ENCODE measurements around the gene RFESD.
"Not testable (repeated sequence)": the region's sequence is repeated elsewhere in the genome, so short reads cannot be mapped to it uniquely, and the experiment has no call there.

Gene RFESD

GRCh38 chr5:95664204-95664786 lies 17.7 kb downstream of the RFESD start:
- DNase-seq (ENCODE audit: low read depth in 2 of 2), result no peak

- no peak for DNase-seq (ENCODE audit: low read depth in 2 of 2)
Measured at GRCh38 chr5:95667061-95667618, 20.6 kb downstream of the RFESD start.

GRCh38 chr5:95667678-95668077 lies 21.1 kb downstream of the RFESD start:
- no peak for DNase-seq (ENCODE audit: low read depth in 2 of 2)

- no peak for DNase-seq (ENCODE audit: low read depth in 2 of 2)
Measured at GRCh38 chr5:95668216-95668615, 21.6 kb downstream of the RFESD start.

- DNase-seq (ENCODE audit: low read depth in 2 of 2), result no peak
Measured at GRCh38 chr5:95668728-95669127, 22.2 kb downstream of the RFESD start.

GRCh38 chr5:95669540-95669939 lies 23.0 kb downstream of the RFESD start:
- no peak for DNase-seq (ENCODE audit: low read depth in 2 of 2)

GRCh38 chr5:95669985-95670384 lies 23.4 kb downstream of the RFESD start:
- DNase-seq (ENCODE audit: low read depth in 2 of 2), result no peak

- DNase-seq (ENCODE audit: low read depth in 2 of 2), result no peak
Measured at GRCh38 chr5:95670568-95670967, 24.0 kb downstream of the RFESD start.

- no peak for DNase-seq (ENCODE audit: low read depth in 2 of 2)
Measured at GRCh38 chr5:95671826-95672225, 25.2 kb downstream of the RFESD start.

GRCh38 chr5:95672641-95673040 lies 26.1 kb downstream of the RFESD start:
- DNase-seq (ENCODE audit: low read depth in 2 of 2), result no peak

GRCh38 chr5:95673081-95673480 lies 26.5 kb downstream of the RFESD start:
- no peak for DNase-seq (ENCODE audit: low read depth in 2 of 2)

- DNase-seq (ENCODE audit: low read depth in 2 of 2), result no peak
Measured at GRCh38 chr5:95682891-95683290, 36.3 kb downstream of the RFESD start, which contains the start of gene SPATA9. SPATA9 (minus strand) TSS chr5:95682991; CDS start chr5:95682854, 137 bp downstream.

GRCh38 chr5:95684361-95684760 lies 37.8 kb downstream of the RFESD start:
- DNase-seq (ENCODE audit: low read depth in 2 of 2), result no peak

GRCh38 chr5:95686651-95687050 lies 40.1 kb downstream of the RFESD start:
- DNase-seq (ENCODE audit: low read depth in 2 of 2), result no peak

GRCh38 chr5:95689680-95690079 lies 43.1 kb downstream of the RFESD start:
- DNase-seq (ENCODE audit: low read depth in 2 of 2), result no peak

- no peak for DNase-seq (ENCODE audit: low read depth in 2 of 2)
Measured at GRCh38 chr5:95690333-95690732, 43.8 kb downstream of the RFESD start.

GRCh38 chr5:95697781-95698681 lies 51.5 kb downstream of the RFESD start:
- no peak for DNase-seq (ENCODE audit: low read depth in 2 of 2)

GRCh38 chr5:95699337-95699736 lies 52.8 kb downstream of the RFESD start:
- DNase-seq (ENCODE audit: low read depth in 2 of 2), result no peak

GRCh38 chr5:95701074-95701473 lies 54.5 kb downstream of the RFESD start:
- DNase-seq (ENCODE audit: low read depth in 2 of 2), result no peak

- no peak for DNase-seq (ENCODE audit: low read depth in 2 of 2)
Measured at GRCh38 chr5:95704150-95704549, 57.6 kb downstream of the RFESD start.

GRCh38 chr5:95706196-95706595 lies 59.6 kb downstream of the RFESD start:
- DNase-seq (ENCODE audit: low read depth in 2 of 2), result not testable (repeated sequence)

GRCh38 chr5:95707055-95707454 lies 60.5 kb downstream of the RFESD start:
- no peak for DNase-seq (ENCODE audit: low read depth in 2 of 2)

All from stimulated activated CD8-positive, alpha-beta memory T cell treated with anti-CD3 and anti-CD28 coated beads, Interleukin-2, amount 100 ng/mL, for 1 hour (primary cell).